ENCODE results near the gene ATP1A1.

GRCh38 chr1:116389686-116390085 lies 16.6 kb downstream of the ATP1A1 start:
- TF ChIP-seq EZH2 (IDR thresholded peaks at IDR 0.05; ENCODE audit: insufficient read depth, poor library complexity, severe bottlenecking) (no peak), EZH2phosphoT487 (IDR thresholded peaks at IDR 0.05; ENCODE audit: insufficient read depth, low read depth) (no peak)

Measured in GM23248 (cell line).